NCI-H82 treated with DMSO at 0.1 percent for 48 hours (cell line): ENCODE results near the gene SCTR.
A peak's percentile ranks its signal among the peaks of the same experiment; 100 is the strongest.

Experiments
- DNase-seq: peaks from one replicate; lab custom pipeline; 2025; ENCODE audit not compliant: unreplicated experiment; lab: John Stamatoyannopoulos, UW

The SCTR gene

GRCh38 chr2:119488245-119489214 is 35.8 kb downstream of the SCTR start:
- DNase-seq = no peak

GRCh38 chr2:119487434-119488244 is 36.6 kb downstream of the SCTR start:
- no peak for DNase-seq

- no peak for DNase-seq
Observed at GRCh38 chr2:119486886-119487285, 37.4 kb downstream of the SCTR start.

- no peak for DNase-seq
Observed at GRCh38 chr2:119486196-119486827, 38.0 kb downstream of the SCTR start.

GRCh38 chr2:119485336-119486110 is 38.8 kb downstream of the SCTR start:
- DNase-seq = no peak

- no peak for DNase-seq
Observed at GRCh38 chr2:119484834-119485233, 39.4 kb downstream of the SCTR start.

GRCh38 chr2:119483896-119484718 is 40.2 kb downstream of the SCTR start:
- DNase-seq = no peak

GRCh38 chr2:119483395-119483753 is 40.9 kb downstream of the SCTR start:
- no peak for DNase-seq

- no peak for DNase-seq
Observed at GRCh38 chr2:119482481-119483394, 41.5 kb downstream of the SCTR start.

- no peak for DNase-seq
Observed at GRCh38 chr2:119481501-119482455, 42.5 kb downstream of the SCTR start.

- no peak for DNase-seq
Observed at GRCh38 chr2:119480718-119481142, 43.6 kb downstream of the SCTR start.

GRCh38 chr2:119480184-119480583 is 44.1 kb downstream of the SCTR start:
- no peak for DNase-seq

- no peak for DNase-seq
Observed at GRCh38 chr2:119478978-119479295, 45.3 kb downstream of the SCTR start.

GRCh38 chr2:119478188-119478977 is 45.9 kb downstream of the SCTR start:
- no peak for DNase-seq

- DNase-seq = no peak
Observed at GRCh38 chr2:119477113-119477505, 47.2 kb downstream of the SCTR start.

GRCh38 chr2:119476301-119477112 is 47.8 kb downstream of the SCTR start:
- DNase-seq = peak; percentile 61
